ENCODE measurements around the gene ANKRD62. TPM values are rescaled to one million over a fixed set of nuclear protein-coding genes. Genes with fewer than 3 reads are reported as not detected.

ANKRD62 gene
- polyA plus RNA-seq, 4 donors: 0.27 TPM; not detected in 3

- H3K4me1 ChIP-seq (ENCODE audit: control insufficient read depth in 3 of 3, insufficient read depth in 2 of 3, low read depth in 1 of 3, low read length in 2 of 3): no peaks in the 10 kb centered on the region
- no peak overlapping the region for H3K27ac ChIP-seq (ENCODE audit: low read depth in 1 of 3, low read length in 2 of 3)
- FAIRE-seq (no peak), DNase-seq (no peak)
- H3K4me3 ChIP-seq (ENCODE audit: low read depth in 1 of 3, low read length in 3 of 3): no peak overlapping the region
- WGBS, 3 donors: 88 to 94% (median 93%) methylated on average over 2 of the region's 2 CpGs
- H3K27me3 ChIP-seq (ENCODE audit: control insufficient read depth in 3 of 3, insufficient read depth in 3 of 3, low read length in 3 of 3): no peaks in the 10 kb centered on the region
- no peaks in the 10 kb centered on the region for H3K9me3 ChIP-seq (ENCODE audit: control insufficient read depth in 2 of 2, insufficient read depth in 1 of 2, low read depth in 1 of 2, low read length in 1 of 2)
- no peaks in the 10 kb centered on the region for H3K36me3 ChIP-seq (ENCODE audit: control insufficient read depth in 3 of 3, insufficient read depth in 2 of 3, low read depth in 1 of 3, low read length in 3 of 3)
Observed at GRCh38 chr18:12165038-12165768, 71.6 kb downstream of the ANKRD62 start.

Other genes starting within 250 kb of the ANKRD62 start
- gene CHMP1B, start 242.4 kb upstream of the ANKRD62 start, polyA plus RNA-seq: 10 to 100 TPM; 38.1 to 71.3 (median 60.8) TPM
- 10 to 100 TPM; 23.9 to 36.6 (median 26.3) TPM for gene MPPE1, start 185.5 kb upstream of the ANKRD62 start, polyA plus RNA-seq
- gene IMPA2, start 112.3 kb upstream of the ANKRD62 start, polyA plus RNA-seq: 10 to 100 TPM; 22.6 to 58.3 (median 36.8) TPM
- 1 to 10 TPM in 2 of 4 donors, not detected in 2; 1.6 to 8.8 TPM for gene CIDEA, start 160.5 kb downstream of the ANKRD62 start, polyA plus RNA-seq
- gene TUBB6, start 214.4 kb downstream of the ANKRD62 start, polyA plus RNA-seq: 10 to 100 TPM; 11.9 to 56.4 (median 29.5) TPM